GM12872 (cell line): ENCODE measurements around the gene KRT77.

ENCODE experiments used
- TF ChIP-seq, protein P1 (sequence below): IDR thresholded peaks from 3 replicates; pipeline ENCODE4 v1.5.1; 2011; ENCODE audit warnings: low read depth, mild to moderate bottlenecking, low read length, moderate library complexity; ENCODE audit not compliant: insufficient read depth

The KRT77 gene

GRCh38 chr12:52697058-52697582 is 6.2 kb downstream of the KRT77 start:
- TF ChIP-seq, protein P1, sequence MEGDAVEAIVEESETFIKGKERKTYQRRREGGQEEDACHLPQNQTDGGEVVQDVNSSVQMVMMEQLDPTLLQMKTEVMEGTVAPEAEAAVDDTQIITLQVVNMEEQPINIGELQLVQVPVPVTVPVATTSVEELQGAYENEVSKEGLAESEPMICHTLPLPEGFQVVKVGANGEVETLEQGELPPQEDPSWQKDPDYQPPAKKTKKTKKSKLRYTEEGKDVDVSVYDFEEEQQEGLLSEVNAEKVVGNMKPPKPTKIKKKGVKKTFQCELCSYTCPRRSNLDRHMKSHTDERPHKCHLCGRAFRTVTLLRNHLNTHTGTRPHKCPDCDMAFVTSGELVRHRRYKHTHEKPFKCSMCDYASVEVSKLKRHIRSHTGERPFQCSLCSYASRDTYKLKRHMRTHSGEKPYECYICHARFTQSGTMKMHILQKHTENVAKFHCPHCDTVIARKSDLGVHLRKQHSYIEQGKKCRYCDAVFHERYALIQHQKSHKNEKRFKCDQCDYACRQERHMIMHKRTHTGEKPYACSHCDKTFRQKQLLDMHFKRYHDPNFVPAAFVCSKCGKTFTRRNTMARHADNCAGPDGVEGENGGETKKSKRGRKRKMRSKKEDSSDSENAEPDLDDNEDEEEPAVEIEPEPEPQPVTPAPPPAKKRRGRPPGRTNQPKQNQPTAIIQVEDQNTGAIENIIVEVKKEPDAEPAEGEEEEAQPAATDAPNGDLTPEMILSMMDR = no peak

DNA sequence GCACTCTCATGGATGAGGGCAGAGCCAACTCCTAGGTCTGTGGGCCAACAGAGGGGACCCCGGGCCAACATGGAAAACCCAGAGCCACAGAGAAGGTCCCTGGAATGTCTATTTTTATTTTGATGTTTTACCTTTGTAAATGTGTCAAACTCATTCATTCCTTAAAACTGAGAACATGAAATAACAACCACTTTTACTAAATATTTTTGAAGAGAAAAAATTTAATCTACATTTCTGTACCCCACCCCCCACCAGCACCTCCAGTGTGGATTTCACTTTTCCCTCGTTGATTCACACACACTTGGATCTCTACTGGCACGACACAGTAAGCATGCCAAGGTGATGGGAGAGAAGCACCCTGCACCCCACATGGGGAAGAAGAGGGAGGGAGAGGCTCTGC is 6.7 kb downstream of the KRT77 start:
- TF ChIP-seq, protein P1 = no peak

DNA sequence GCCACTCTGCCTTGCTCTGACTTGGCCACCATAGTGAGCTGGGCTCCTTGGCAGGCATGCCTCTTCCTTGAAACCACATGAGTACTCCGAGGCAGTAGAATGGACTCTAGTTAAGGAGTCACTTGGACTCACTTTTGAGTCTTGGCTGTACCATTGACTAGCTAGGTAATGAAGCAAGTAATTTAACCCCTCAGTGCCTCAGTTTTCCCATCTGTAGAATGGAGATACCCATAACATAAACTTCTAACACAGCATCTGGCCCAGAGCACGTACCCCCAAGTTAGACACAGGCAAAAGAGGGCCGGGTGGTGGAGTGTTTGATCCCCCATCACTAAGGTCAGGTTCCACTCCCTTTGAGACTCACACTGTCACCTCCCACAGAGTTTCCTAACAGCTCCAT is 8.3 kb downstream of the KRT77 start:
- TF ChIP-seq, protein P1 = no peak

DNA sequence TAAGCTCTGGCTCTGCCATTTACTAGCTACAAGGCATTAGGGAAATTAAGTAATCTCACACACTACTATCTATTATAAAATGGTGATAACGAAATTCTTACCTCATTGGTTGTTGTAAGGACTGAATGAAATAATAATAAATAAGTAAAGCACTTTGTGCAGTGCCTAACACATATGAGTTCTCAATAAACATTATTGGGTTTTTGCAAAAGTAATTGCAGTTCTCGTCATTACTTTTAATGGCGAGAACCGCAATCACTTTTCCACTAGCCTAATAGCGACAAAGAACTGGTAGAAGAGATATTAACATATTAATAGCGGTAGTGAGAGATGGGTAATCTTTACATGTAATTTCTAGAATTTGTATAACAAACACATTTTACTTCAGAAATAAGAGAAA is 9.2 kb downstream of the KRT77 start:
- TF ChIP-seq, protein P1 = no peak

GRCh38 chr12:52693261-52693660 is 10.1 kb downstream of the KRT77 start:
- TF ChIP-seq, protein P1 = no peak

DNA sequence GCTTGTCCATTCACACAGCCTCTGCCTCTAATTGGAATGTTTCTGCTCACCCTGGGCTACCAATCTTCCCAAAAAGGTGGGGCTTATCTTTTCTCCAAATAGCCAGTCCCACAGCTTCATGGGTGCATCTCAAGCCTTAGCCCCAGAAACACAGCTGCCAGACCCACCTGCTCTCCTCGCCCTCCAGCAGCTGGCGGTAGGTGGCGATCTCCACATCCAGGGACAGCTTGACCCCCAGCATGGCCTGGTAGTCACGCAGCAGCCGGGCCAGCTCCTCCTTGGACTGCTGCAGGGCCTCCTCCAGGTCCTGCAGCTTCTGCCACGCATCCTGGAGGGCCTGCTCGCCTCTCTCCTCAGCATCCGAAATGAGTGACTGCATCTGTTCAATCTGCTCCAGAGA is 11.1 kb downstream of the KRT77 start:
- TF ChIP-seq, protein P1 = no peak

DNA sequence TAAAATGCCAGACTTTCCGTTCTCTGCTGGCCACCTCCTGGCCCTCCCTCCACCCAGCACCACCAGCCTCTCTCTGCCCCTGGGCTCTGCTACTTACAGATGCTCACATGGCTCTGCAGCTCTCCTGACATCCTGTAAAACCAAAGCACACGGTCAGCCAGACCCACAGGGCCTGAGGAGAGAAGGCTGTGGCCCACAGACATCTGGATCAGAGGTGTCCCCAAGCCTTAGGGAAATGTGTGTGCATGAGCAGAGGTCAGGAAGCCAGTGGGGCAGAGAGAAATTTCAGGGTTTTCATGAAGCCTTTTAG is 11.5 kb downstream of the KRT77 start:
- TF ChIP-seq, protein P1 = no peak
